HepG2 (cell line): Measurements from ENCODE around the gene RPTOR. TPM values are rescaled to one million over a fixed set of nuclear protein-coding genes. Genes with fewer than 3 reads are reported as not detected.

Experiments
- DMAP1 ChIP-seq: IDR thresholded peaks from 2 replicates; pipeline ENCODE4 v1.6.1; 2016
- FOXA3 ChIP-seq: IDR thresholded peaks from 2 replicates; pipeline ENCODE4 v1.6.1; 2016; ENCODE audit warnings: missing genetic modification reagents, missing compliant biosample characterization
- KLF11 ChIP-seq: IDR thresholded peaks from 2 replicates; pipeline ENCODE4 v1.6.1; 2016; ENCODE audit warnings: missing compliant biosample characterization
- MNT ChIP-seq: fragments of 450-650 bp; IDR thresholded peaks from 2 replicates; pipeline ENCODE4 v1.6.1; 2016
- NR2F2 ChIP-seq: IDR thresholded peaks from 2 replicates; pipeline ENCODE4 v1.6.1; 2012; ENCODE audit warnings: low read depth, inconsistent platforms, borderline replicate concordance
- PHF21A ChIP-seq: sonication (generic); formaldehyde crosslinking; IDR thresholded peaks from 2 replicates; pipeline ENCODE4 v1.5.0; 2020; ENCODE audit warnings: mild to moderate bottlenecking, missing genetic modification reagents
- RXRA ChIP-seq: sonication (generic); formaldehyde crosslinking; IDR thresholded peaks from 2 replicates; pipeline ENCODE4 v1.5.1; 2020; ENCODE audit warnings: missing genetic modification reagents
- SAFB2 ChIP-seq: sonication (generic); formaldehyde crosslinking; IDR thresholded peaks from 2 replicates; pipeline ENCODE4 v1.5.1; 2020; ENCODE audit warnings: missing genetic modification reagents, low read depth, mild to moderate bottlenecking, borderline replicate concordance
- SNAPC2 ChIP-seq: sonication (generic); formaldehyde crosslinking; IDR thresholded peaks from 2 replicates; pipeline ENCODE4 v1.8.1; 2022; ENCODE audit warnings: mild to moderate bottlenecking, missing genetic modification reagents
- THRA ChIP-seq: sonication (generic); formaldehyde crosslinking; IDR thresholded peaks from 2 replicates; pipeline ENCODE4 v1.4.0; 2020; ENCODE audit warnings: missing genetic modification reagents, borderline replicate concordance
- TRIM24 ChIP-seq: sonication (generic); formaldehyde crosslinking; IDR thresholded peaks from 2 replicates; pipeline ENCODE4 v1.8.0; 2022; ENCODE audit warnings: mild to moderate bottlenecking, missing genetic modification reagents
- ZEB1 ChIP-seq: IDR thresholded peaks from 2 replicates; pipeline ENCODE4 v1.6.1; 2012; ENCODE audit warnings: mild to moderate bottlenecking, low read depth, inconsistent platforms; ENCODE audit not compliant: insufficient replicate concordance
- ZMYM4 ChIP-seq: sonication (generic); formaldehyde crosslinking; IDR thresholded peaks from 2 replicates; pipeline ENCODE4 v1.8.1; 2023; ENCODE audit warnings: mild to moderate bottlenecking, missing genetic modification reagents
- ZNF256 ChIP-seq: sonication (generic); formaldehyde crosslinking; conservative IDR thresholded peaks from 2 replicates; pipeline ENCODE4 v1.4.0; 2020; ENCODE audit warnings: missing genetic modification reagents
- ZNF275 ChIP-seq: sonication (generic); formaldehyde crosslinking; IDR thresholded peaks from 2 replicates; pipeline ENCODE4 v1.8.0; 2022; ENCODE audit warnings: missing genetic modification reagents, mild to moderate bottlenecking, inconsistent platforms, borderline replicate concordance
- ZNF33A ChIP-seq: sonication (generic); formaldehyde crosslinking; IDR thresholded peaks from 2 replicates; pipeline ENCODE4 v1.5.1; 2020; ENCODE audit warnings: missing genetic modification reagents, mild to moderate bottlenecking, moderate library complexity, borderline replicate concordance
- ZNF567 ChIP-seq: sonication (generic); formaldehyde crosslinking; IDR thresholded peaks from 2 replicates; pipeline ENCODE4 v1.8.1; 2023; ENCODE audit warnings: mild to moderate bottlenecking, missing genetic modification reagents, borderline replicate concordance
- ZNF891 ChIP-seq: sonication (generic); formaldehyde crosslinking; IDR thresholded peaks from 2 replicates; pipeline ENCODE4 v1.5.0; 2020; ENCODE audit warnings: mild to moderate bottlenecking, missing genetic modification reagents
- polyA plus RNA-seq, 8 experiments: library from polyadenylated mRNA; depleted of rRNA in 3 of 8; stranded (reverse) in 7 of 8; unstranded in 1 of 8; fragments of >200 nt; fragmentation: Illumina TruSeq in 4 of 8; extraction: Trizol in 4 of 8; gene quantifications; 2 replicates each; pipeline versions ENCODE4 v1.2.1 to v1.2.3, GENCODE V29; 2011 to 2016; ENCODE audit warnings: low read depth in 4 of 8, missing spikeins in 1 of 8, mixed read lengths in 1 of 8; ENCODE audit not compliant: insufficient read depth in 1 of 8
- total RNA-seq, 5 experiments: library from RNA; depleted of rRNA; stranded (reverse); fragments of >200 nt; fragmentation: Illumina TruSeq; extraction: Trizol; gene quantifications; 2 replicates each; pipeline ENCODE4 v1.2.3, GENCODE V29; 2016; ENCODE audit warnings: low read depth in 1 of 5
- TF ChIP-seq, protein P1 (sequence below): sonication (generic); formaldehyde crosslinking; IDR thresholded peaks from 2 replicates; pipeline ENCODE4 v1.9.0; 2021; ENCODE audit warnings: missing genetic modification reagents, borderline replicate concordance
- TF ChIP-seq, protein P2 (sequence below): sonication (generic); formaldehyde crosslinking; IDR thresholded peaks from 2 replicates; pipeline ENCODE4 v1.5.0; 2020; ENCODE audit warnings: mild to moderate bottlenecking, missing genetic modification reagents
- TF ChIP-seq, protein P3 (sequence below): sonication (generic); formaldehyde crosslinking; IDR thresholded peaks from 2 replicates; pipeline ENCODE4 v1.5.0; 2020; ENCODE audit warnings: missing genetic modification reagents

RPTOR gene
- total and polyA plus RNA-seq, 2 of the 13 experiments (the other 11 are each of a cell fraction or from before 2014, with no cell fraction given), result 6.6 to 25.3 TPM

- TF ChIP-seq, protein P1, sequence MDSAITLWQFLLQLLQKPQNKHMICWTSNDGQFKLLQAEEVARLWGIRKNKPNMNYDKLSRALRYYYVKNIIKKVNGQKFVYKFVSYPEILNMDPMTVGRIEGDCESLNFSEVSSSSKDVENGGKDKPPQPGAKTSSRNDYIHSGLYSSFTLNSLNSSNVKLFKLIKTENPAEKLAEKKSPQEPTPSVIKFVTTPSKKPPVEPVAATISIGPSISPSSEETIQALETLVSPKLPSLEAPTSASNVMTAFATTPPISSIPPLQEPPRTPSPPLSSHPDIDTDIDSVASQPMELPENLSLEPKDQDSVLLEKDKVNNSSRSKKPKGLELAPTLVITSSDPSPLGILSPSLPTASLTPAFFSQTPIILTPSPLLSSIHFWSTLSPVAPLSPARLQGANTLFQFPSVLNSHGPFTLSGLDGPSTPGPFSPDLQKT (CRISPR knock-in tag), result no peak
- TF ChIP-seq ZNF256 (CRISPR knock-in tag) (no peak), ZNF891 (no peak), ZNF275 (CRISPR knock-in tag) (no peak), SNAPC2 (CRISPR knock-in tag) (no peak), ZNF33A (CRISPR knock-in tag) (no peak), RXRA (CRISPR knock-in tag) (peak; percentile 78), DMAP1 (CRISPR knock-in tag) (peak; percentile 92), ZMYM4 (peak; percentile 94), ZNF567 (CRISPR knock-in tag) (peak; percentile 66), TRIM24 (CRISPR knock-in tag) (no peak), SAFB2 (no peak; the same call in 1 of the 2 replicates), PHF21A (CRISPR knock-in tag) (no peak), KLF11 (CRISPR knock-in tag) (no peak), NR2F2 (no peak; the same call in 1 of the 2 replicates), FOXA3 (peak; percentile 71), MNT (peak; percentile 95), THRA (CRISPR knock-in tag) (peak; percentile 76), ZEB1 (no peak)
- TF ChIP-seq, protein P2, sequence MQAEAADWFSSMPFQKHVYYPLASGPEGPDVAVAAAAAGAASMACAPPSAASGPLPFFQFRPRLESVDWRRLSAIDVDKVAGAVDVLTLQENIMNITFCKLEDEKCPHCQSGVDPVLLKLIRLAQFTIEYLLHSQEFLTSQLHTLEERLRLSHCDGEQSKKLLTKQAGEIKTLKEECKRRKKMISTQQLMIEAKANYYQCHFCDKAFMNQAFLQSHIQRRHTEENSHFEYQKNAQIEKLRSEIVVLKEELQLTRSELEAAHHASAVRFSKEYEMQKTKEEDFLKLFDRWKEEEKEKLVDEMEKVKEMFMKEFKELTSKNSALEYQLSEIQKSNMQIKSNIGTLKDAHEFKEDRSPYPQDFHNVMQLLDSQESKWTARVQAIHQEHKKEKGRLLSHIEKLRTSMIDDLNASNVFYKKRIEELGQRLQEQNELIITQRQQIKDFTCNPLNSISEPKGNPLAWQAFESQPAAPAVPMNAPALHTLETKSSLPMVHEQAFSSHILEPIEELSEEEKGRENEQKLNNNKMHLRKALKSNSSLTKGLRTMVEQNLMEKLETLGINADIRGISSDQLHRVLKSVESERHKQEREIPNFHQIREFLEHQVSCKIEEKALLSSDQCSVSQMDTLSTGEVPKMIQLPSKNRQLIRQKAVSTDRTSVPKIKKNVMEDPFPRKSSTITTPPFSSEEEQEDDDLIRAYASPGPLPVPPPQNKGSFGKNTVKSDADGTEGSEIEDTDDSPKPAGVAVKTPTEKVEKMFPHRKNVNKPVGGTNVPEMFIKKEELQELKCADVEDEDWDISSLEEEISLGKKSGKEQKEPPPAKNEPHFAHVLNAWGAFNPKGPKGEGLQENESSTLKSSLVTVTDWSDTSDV (CRISPR knock-in tag), result no peak
- TF ChIP-seq, protein P3, sequence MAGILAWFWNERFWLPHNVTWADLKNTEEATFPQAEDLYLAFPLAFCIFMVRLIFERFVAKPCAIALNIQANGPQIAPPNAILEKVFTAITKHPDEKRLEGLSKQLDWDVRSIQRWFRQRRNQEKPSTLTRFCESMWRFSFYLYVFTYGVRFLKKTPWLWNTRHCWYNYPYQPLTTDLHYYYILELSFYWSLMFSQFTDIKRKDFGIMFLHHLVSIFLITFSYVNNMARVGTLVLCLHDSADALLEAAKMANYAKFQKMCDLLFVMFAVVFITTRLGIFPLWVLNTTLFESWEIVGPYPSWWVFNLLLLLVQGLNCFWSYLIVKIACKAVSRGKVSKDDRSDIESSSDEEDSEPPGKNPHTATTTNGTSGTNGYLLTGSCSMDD (CRISPR knock-in tag), result no peak
Observed at GRCh38 chr17:80575057-80575875, 30.6 kb downstream of the RPTOR start (continued).
